GM19035 (cell line): ENCODE results near the gene GAS2L2.
"Not testable (repeated sequence)": the region's sequence is repeated elsewhere in the genome, so short reads cannot be mapped to it uniquely, and the experiment has no call there.

Experiments used
- ATAC-seq: cut with Tn5 transposase; IDR thresholded peaks from one replicate; pipeline ENCODE4 v1.9.1; 2021; ENCODE audit not compliant: unreplicated experiment

The GAS2L2 gene

GRCh38 chr17:35773679-35774425 lies 20.8 kb upstream of the GAS2L2 start:
- ATAC-seq: no peak

- ATAC-seq: no peak
Measured at GRCh38 chr17:35773129-35773528, 20.1 kb upstream of the GAS2L2 start.

DNA sequence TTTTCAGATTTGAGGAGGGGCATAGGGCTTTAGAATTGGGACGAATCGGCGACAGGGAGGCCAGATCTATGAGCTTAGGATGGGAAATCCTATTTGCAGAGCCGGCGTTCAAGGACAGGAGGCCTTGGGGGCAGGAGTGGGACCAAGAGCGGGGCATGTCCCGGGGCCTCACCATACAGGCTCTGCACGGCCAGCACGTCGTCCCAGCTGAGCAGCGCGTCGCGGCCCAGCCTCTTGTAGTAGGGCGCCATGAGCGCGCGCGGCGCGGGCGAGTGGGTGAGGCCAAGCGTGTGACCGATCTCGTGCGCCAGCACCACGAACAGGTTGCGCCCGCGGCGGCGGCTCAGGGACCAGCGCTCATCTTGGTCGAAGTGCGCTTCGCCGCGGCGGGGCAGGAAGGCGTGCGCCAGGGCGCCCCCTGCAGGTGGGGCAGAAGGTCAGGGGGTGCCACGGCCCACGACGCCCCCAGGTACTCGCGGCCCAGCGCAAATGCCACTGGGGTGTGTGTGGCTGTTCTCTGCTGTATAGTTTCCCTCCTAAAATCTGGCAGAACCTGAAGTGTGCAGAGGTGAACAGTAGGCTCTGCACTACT lies 17.0 kb upstream of the GAS2L2 start:
- ATAC-seq: no peak

- ATAC-seq: no peak
Measured at GRCh38 chr17:35768797-35769196, 15.8 kb upstream of the GAS2L2 start.

DNA sequence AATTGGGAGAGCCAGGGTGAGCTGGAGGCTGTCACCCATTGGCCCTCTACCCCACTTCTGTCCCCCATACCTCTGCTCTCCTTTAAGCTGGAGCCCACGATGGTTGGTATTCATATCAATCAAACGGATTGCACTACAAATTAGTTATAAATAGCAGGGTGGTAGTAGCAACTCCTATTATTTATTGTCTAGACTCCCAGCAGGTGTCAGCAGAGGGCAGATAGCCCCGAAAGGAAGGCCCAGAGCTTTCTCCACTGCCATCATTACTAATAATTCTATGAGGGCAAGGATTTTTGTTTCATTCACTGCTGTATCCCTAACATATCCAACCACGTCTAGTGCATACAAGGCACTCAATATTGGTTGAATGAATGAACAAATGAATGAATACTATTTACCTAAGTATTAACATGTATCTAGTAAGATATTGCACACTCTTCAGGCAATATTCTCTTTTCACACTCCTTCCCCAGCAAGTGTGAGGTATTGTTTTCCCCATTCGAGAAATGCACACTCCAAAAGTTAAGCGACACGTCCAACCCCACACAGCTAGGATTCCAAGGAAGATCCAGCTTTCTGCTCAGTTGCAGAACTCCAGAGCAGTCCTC lies 14.0 kb upstream of the GAS2L2 start:
- no peak for ATAC-seq

DNA sequence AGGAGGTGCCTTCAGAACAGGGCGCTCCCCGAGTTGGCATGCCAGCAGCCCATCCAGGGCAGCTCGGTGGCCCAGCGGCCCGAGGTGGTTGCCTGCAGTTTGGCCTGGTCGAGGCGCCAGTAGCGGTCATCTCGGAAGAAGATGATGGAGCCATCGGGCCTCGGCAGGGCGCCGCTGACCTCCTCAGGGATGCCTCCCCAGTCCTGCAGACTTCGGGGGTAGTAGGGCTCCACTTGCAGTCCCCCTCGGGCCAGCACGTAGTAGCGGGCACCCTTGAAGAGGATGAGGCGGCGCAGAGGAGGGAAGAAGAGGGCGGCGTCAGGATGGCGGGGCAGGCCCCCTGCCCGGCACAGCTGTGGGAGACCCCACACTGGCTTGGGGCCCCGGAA lies 13.4 kb upstream of the GAS2L2 start:
- no peak for ATAC-seq

DNA sequence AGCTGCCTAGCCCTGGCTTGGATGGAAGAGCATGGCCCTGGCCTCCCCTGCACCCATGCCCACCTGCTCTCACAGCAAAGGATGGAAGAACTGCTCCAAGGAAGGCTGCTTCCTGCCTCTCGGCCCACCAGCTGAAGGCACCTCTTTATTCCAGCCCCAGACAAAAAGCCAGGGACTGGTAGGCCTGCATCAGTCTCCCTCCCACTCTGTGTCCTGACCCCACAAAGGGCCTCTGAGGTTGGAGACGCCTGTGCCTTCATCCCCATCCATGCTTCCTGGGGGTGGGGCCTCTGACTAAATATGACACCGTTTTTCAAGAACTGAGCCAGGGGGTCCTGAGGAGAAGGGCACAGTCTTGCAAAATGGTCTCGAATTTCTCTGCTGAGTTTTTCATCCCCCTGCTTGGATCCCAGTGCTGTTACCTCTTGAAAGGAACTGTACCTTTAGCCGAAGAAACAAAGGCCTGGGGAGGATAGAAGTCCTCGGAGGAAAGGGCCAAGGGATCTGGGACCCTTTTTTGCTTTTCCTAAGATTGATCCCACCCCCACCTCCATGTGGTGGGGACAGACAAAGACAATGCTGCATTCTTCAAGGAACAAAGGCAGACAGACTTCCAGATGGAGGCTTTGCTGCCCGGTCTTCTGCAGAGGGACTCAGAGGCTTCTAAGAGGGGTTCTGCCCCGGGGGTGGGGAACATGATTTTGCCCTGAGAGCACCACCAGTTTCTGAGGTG lies 12.9 kb upstream of the GAS2L2 start:
- no peak for ATAC-seq

DNA sequence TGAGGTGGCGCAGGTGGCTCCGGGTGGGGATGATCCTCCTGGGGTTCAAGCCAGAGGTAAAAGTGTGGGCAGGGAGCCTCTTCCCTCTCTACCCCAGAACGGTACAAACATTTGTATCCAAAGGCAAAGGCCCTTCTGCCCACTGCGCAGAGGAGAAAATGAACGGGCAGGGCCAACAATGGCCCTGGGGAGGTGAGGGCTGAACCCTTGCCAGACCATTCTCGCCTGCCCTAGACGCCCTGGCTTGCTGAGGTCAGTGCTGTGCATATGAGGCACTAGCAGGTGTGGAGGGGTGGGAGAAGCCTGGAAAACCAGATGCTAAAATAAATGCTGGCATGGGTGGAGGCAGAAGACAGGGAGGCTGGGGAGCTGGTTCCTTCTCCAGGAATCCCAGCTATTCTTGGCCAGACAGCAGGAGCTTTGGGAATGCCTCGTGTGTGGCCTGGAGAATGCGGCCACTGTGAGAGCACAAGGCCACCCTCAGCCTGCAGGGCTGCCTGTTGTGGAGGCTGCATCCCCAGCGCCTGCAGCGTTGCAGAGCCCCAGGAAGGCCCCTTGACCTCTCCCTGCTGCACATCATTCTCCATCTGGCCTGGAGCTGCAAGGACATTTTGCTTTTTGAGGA lies 12.2 kb upstream of the GAS2L2 start:
- no peak for ATAC-seq

- peak; percentile 82 for ATAC-seq
Measured at GRCh38 chr17:35764123-35764991, 11.3 kb upstream of the GAS2L2 start.

DNA sequence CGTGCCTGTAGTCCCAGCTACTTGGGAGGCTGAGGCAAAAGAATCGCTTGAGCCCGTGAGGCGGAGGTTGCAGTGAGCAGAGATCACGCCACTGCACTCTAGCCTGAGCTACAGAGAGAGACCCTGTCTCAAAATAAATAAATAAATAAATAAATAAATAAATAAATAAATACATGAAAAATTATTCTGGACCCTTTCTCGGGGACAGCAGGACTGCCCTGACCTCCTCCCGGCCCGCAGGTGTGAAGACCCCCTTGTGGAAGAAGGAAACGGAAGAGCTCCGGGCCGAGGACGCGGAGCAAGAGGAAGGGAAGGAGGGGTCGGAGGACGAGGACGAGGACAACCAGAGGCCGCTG lies 10.7 kb upstream of the GAS2L2 start:
- ATAC-seq: no peak

GRCh38 chr17:35761601-35762000 lies 8.6 kb upstream of the GAS2L2 start:
- ATAC-seq: no peak

DNA sequence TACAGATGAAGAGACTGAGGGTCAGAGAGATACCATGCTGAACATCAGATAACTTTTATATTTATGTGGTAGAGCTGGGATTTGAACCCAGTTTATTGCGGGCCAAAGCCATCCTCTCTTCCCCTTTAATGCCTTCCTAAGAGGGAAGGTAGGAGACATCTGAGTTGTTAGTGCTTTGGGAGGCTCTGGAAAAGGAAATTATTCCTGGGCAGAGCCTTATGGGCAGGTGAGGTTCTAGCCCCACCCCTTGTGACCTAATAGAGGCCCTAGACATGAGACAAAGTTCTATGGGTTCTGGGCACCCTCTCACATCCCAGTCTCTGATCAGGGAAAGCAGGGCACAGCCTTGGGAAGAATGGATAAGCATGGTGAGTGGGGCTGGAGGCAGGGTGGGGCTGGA lies 7.5 kb upstream of the GAS2L2 start, which contains the start of gene C17orf50:
Gene C17orf50, plus strand, starts transcription at position 301 of the 400 bp plus-strand sequence. Its CDS starts 55 bp downstream, at position 356.
- ATAC-seq: no peak

GRCh38 chr17:35757243-35757642 lies 4.2 kb upstream of the GAS2L2 start:
- ATAC-seq: no peak

GRCh38 chr17:35752471-35752870 lies 568 bp downstream of the GAS2L2 start:
- ATAC-seq: no peak

DNA sequence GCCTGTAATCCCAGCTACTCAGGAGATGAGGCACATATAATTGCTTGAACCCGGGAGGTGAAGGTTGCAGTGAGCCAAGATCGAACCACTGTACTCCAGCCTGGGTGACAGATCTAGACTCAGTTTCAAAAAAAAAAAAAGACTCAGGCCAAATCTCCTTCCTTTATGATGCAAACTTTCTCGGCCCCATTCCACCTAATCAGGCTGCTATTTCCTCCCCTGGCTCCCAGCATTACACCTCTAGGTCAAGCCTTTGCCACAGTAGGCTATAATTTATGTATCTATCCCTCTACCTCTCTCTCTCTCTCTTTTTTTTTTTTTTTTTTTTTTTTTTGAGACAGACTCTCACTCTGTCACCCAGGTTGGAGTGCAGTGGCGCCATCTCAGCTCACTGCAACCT lies 1.5 kb downstream of the GAS2L2 start:
- ATAC-seq: not testable (repeated sequence)

DNA sequence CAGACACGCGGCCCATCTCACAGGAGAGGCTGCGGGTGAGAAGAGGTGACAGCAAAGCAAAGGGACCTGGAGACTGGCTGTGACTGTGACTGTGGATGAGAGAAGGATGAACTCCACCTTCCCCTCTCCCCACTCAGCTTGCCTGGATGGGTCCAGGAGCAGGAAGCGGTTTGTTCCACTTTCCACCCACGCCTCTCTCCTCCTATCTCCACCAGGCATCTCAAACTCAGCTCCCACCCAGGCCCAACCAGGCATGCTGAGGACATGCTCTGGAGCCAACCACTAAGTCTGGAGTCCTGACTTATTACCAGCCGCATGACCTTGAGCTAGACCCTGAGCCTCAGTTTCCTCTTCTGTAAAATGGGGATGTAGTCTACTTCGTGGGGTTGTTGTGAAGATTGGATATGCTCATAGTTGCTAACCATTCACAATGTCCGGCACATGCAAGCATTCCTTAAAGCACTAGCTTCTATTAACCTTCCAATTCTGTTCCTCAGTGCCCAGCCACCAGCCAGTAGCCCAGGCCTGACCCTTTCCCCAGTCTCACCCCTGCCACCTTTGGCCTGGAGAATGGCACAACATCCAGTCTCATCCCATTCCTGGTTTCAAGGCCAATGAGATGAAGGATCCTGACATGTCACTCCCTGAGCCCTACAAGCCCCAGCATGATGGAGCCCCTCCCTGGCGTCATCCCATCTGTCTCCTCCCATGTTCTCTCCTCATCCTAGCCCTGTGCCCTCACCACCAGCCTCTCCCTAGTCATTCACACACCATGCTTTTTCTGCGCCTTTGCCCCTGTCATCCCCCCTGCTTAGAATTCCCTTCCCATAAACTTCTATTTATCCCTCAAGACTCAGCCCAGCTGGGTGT lies 2.3 kb downstream of the GAS2L2 start:
- ATAC-seq: no peak

GRCh38 chr17:35749560-35750412 lies 3.3 kb downstream of the GAS2L2 start:
- ATAC-seq: no peak

DNA sequence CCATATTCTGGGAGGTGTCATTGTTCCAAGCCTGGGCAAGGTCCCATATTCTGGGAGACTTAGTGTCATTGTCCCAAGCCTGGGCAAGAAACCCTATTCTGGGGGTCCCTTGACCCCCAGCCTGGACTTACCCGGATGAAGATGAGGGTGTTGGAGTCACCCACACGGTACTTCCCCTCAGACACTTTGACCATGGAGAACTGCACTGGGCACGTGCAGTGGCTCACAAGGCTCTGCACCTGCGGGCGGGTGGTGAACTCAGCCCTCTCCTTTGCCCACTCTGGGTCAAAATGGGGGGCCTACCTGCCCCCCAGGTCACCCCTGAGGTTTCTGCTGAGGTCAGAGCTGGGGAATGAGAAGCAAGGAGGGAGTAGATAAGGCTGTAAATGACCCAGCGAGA lies 4.1 kb downstream of the GAS2L2 start:
- ATAC-seq: no peak
